Trophoblast cell (in vitro differentiated cells and primary cell): ENCODE results near the gene HMGB4.

Experiments
- DNase-seq, 2 donors: peaks; one replicate each; pipeline ENCODE4 v3.0.0-alpha.2; 2016
- H2AFZ ChIP-seq: 2 replicates; pipeline ENCODE4 v1.6.1; 2013; ENCODE audit warnings: low read length, moderate library complexity, mild to moderate bottlenecking; ENCODE audit not compliant: insufficient read depth, poor library complexity
- H2AK5ac ChIP-seq: 2 replicates; pipeline ENCODE4 v1.6.1; 2013; ENCODE audit warnings: mild to moderate bottlenecking, low read length
- H2BK120ac ChIP-seq: 2 replicates; pipeline ENCODE4 v1.6.1; 2013; ENCODE audit warnings: low read length, mild to moderate bottlenecking, moderate library complexity; ENCODE audit not compliant: insufficient read depth, poor library complexity
- H2BK12ac ChIP-seq: 2 replicates; pipeline ENCODE4 v1.6.1; 2013; ENCODE audit warnings: mild to moderate bottlenecking, low read length, moderate library complexity
- H2BK5ac ChIP-seq: 2 replicates; pipeline ENCODE4 v1.6.1; 2013; ENCODE audit warnings: low read length, low read depth, moderate library complexity, mild to moderate bottlenecking; ENCODE audit not compliant: poor library complexity
- H3K14ac ChIP-seq: 2 replicates; pipeline ENCODE4 v1.6.1; 2013; ENCODE audit warnings: mild to moderate bottlenecking, low read length
- H3K18ac ChIP-seq: 2 replicates; pipeline ENCODE4 v1.6.1; 2013; ENCODE audit warnings: mild to moderate bottlenecking, low read length
- H3K23ac ChIP-seq: 2 replicates; pipeline ENCODE4 v1.6.1; 2013; ENCODE audit warnings: low read length
- H3K27ac ChIP-seq: 2 replicates; pipeline ENCODE4 v1.5.1; 2013; ENCODE audit warnings: low read depth, mild to moderate bottlenecking, inconsistent platforms, low read length, moderate library complexity
- H3K27me3 ChIP-seq: 2 replicates; pipeline ENCODE4 v1.6.1; 2013; ENCODE audit warnings: inconsistent platforms, mild to moderate bottlenecking, low read length, moderate library complexity; ENCODE audit not compliant: insufficient read depth
- H3K36me3 ChIP-seq, 2 experiments: 1 replicate in 1 of 2; 2 replicates in 1 of 2; pipeline ENCODE4 v1.6.1; 2013; ENCODE audit warnings: low read length in 2 of 2, mild to moderate bottlenecking in 2 of 2, moderate library complexity in 1 of 2; ENCODE audit not compliant: insufficient read depth in 2 of 2, control insufficient read depth in 1 of 2
- H3K4ac ChIP-seq: 2 replicates; pipeline ENCODE4 v1.6.1; 2013; ENCODE audit warnings: low read depth, mild to moderate bottlenecking, low read length, moderate library complexity
- H3K4me1 ChIP-seq, 2 experiments: 1 replicate in 1 of 2; 2 replicates in 1 of 2; pipeline ENCODE4 v1.6.1; 2013; ENCODE audit warnings: low read length in 2 of 2, mild to moderate bottlenecking in 2 of 2, moderate library complexity in 1 of 2; ENCODE audit not compliant: insufficient read depth in 2 of 2, control insufficient read depth in 1 of 2
- H3K4me2 ChIP-seq: 2 replicates; pipeline ENCODE4 v1.6.1; 2013; ENCODE audit warnings: inconsistent platforms, mild to moderate bottlenecking, low read length, moderate library complexity
- H3K4me3 ChIP-seq: 2 replicates; pipeline ENCODE4 v1.5.1; 2013; ENCODE audit warnings: mild to moderate bottlenecking, low read depth, low read length, inconsistent platforms
- H3K79me1 ChIP-seq: one replicate; pipeline ENCODE4 v1.6.1; 2013; ENCODE audit warnings: low read length
- H3K79me2 ChIP-seq: 2 replicates; pipeline ENCODE4 v1.6.1; 2013; ENCODE audit warnings: low read length, mild to moderate bottlenecking; ENCODE audit not compliant: control insufficient read depth, insufficient read depth, poor library complexity
- H3K9ac ChIP-seq: 2 replicates; pipeline ENCODE4 v1.6.1; 2013; ENCODE audit warnings: mild to moderate bottlenecking, low read length
- H3K9me3 ChIP-seq: 2 replicates; pipeline ENCODE4 v1.6.1; 2013; ENCODE audit warnings: low read depth, mild to moderate bottlenecking, control low read depth, inconsistent platforms, low read length; ENCODE audit not compliant: insufficient read depth
- H4K12ac ChIP-seq: 2 replicates; pipeline ENCODE4 v1.6.1; 2013; ENCODE audit warnings: low read depth, mild to moderate bottlenecking, low read length, moderate library complexity
- H4K8ac ChIP-seq: 2 replicates; pipeline ENCODE4 v1.6.1; 2013; ENCODE audit warnings: low read depth, mild to moderate bottlenecking, low read length, moderate library complexity
- H4K91ac ChIP-seq: one replicate; pipeline ENCODE4 v1.6.1; 2013; ENCODE audit warnings: low read depth, mild to moderate bottlenecking, low read length, moderate library complexity
- WGBS: extraction: QIAGEN DNeasy Blood & Tissue Kit; methylation state at CpG from one replicate; pipeline ENCODE4 v1.1.7; 2013; ENCODE audit warnings: missing lambda C conversion rate; ENCODE audit not compliant: insufficient read length, insufficient coverage; ENCODE audit errors: extremely low coverage; 5-methylcytosine and 5-hydroxymethylcytosine counted together

The HMGB4 gene

DNA sequence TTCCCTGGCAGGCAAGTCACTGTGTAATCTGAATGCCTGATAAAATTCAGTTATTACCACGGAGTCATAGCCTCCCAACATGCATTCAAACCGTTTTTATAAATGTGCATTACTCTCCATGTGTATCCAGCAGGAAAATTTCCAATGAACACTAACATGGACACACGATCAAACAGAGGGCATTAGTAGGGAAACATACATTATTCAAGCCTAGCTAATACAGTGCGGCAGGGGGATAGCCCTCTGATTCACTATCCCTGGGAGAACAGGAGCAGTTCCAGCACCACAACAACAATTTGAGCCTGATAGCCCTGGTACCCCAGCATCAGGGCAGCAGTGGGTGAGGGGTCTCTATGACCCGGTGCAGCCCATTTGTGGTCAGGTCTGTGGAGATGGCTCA lies 35.8 kb upstream of the HMGB4 start:
- no peak overlapping the region for H3K9ac ChIP-seq
- no peaks in the 10 kb centered on the region for H3K4me1 ChIP-seq
- H2AK5ac ChIP-seq: no peak overlapping the region
- DNase-seq: no peak
- no peak overlapping the region for H2BK120ac ChIP-seq
- no CpG with 5 or more reads among the region's 5 CpGs for WGBS
- no peak overlapping the region for H3K23ac ChIP-seq
- no peak overlapping the region for H3K4ac ChIP-seq
- H2AFZ ChIP-seq: no peak overlapping the region
- no peaks in the 10 kb centered on the region for H3K36me3 ChIP-seq
- peaks cover 8% of the 10 kb centered on the region for H3K9me3 ChIP-seq
- H4K8ac ChIP-seq: no peak overlapping the region
- no peaks in the 10 kb centered on the region for H3K27me3 ChIP-seq
- no peak overlapping the region for H2BK12ac ChIP-seq
- no peak overlapping the region for H3K27ac ChIP-seq
- no peak overlapping the region for H4K12ac ChIP-seq
- no peak overlapping the region for H3K4me3 ChIP-seq
- no peaks in the 10 kb centered on the region for H3K79me2 ChIP-seq
- H4K91ac ChIP-seq: no peak overlapping the region
- H2BK5ac ChIP-seq: no peak overlapping the region
- H3K4me2 ChIP-seq: no peak overlapping the region
- H3K18ac ChIP-seq: no peak overlapping the region
- no peaks in the 10 kb centered on the region for H3K79me1 ChIP-seq
- no peak overlapping the region for H3K14ac ChIP-seq

DNA sequence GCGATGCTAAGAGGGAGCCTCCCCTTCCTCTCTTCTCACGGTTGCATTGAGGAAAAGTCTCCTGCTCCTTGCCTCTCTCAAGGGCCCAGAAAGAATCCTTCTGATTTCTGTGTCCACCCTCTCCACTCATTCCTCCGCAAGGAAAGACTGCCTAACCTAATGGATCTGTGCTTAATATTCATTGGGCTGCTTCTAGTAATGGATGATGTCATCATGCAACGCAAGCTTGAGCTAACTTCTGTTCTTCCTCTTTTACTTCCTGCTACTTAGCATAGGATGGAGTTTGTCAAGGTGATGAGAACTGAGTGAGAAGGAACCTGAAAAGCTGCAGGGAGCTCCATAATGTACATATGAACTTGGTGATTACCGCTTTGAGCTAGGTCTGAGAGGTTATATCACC lies 35.2 kb upstream of the HMGB4 start:
- Histone ChIP-seq H3K18ac (no peak overlapping the region), H3K4me2 (no peak overlapping the region), H4K8ac (no peak overlapping the region), H4K91ac (no peak overlapping the region), H3K27me3 (no peaks in the 10 kb centered on the region), H2AFZ (no peak overlapping the region), H2BK12ac (no peak overlapping the region), H3K23ac (no peak overlapping the region), H3K4ac (no peak overlapping the region), H3K27ac (no peak overlapping the region), H3K36me3 (no peaks in the 10 kb centered on the region), H3K79me1 (no peaks in the 10 kb centered on the region), H2BK120ac (no peak overlapping the region), H2BK5ac (no peak overlapping the region), H3K79me2 (no peaks in the 10 kb centered on the region), H4K12ac (no peak overlapping the region), H3K4me1 (no peaks in the 10 kb centered on the region), H3K9me3 (peaks cover 8% of the 10 kb centered on the region), H3K4me3 (no peak overlapping the region), H3K9ac (no peak overlapping the region), H2AK5ac (no peak overlapping the region), H3K14ac (no peak overlapping the region)
- WGBS: no CpG with 5 or more reads among the region's 5 CpGs
- no peak for DNase-seq

DNA sequence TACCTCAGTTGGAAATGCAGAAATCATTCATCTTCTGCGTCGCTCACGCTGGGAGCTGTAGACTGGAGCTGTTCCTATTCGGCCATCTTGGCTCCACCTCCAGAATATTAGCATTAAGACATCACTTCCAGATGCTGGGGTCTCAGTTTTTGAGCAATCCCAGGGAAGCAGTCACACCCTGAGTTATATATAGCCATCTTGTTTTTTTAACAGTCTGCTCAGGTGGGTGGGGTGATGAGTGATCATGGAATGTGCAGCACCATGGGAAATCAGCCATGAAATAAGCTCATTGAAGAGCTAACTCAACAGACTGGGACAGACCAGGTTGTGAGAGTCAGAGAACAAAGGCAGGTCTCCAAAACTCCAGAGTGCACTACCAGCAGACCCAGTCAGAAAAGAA lies 27.0 kb upstream of the HMGB4 start:
- Histone ChIP-seq H3K4me3 (no peak overlapping the region), H3K9me3 (peaks cover 2% of the 10 kb centered on the region), H3K36me3 (no peaks in the 10 kb centered on the region), H3K23ac (no peak overlapping the region), H3K14ac (no peak overlapping the region), H3K27ac (no peak overlapping the region), H3K4ac (no peak overlapping the region), H2AK5ac (no peak overlapping the region), H4K12ac (no peak overlapping the region), H3K4me1 (no peaks in the 10 kb centered on the region), H3K4me2 (no peak overlapping the region), H4K8ac (no peak overlapping the region), H3K79me2 (no peaks in the 10 kb centered on the region), H3K27me3 (no peaks in the 10 kb centered on the region), H3K79me1 (no peaks in the 10 kb centered on the region), H3K9ac (no peak overlapping the region), H4K91ac (no peak overlapping the region), H2BK120ac (no peak overlapping the region), H2AFZ (no peak overlapping the region), H2BK5ac (no peak overlapping the region), H3K18ac (no peak overlapping the region), H2BK12ac (no peak overlapping the region)
- no peak for DNase-seq
- WGBS: no CpG with 5 or more reads among the region's 4 CpGs

DNA sequence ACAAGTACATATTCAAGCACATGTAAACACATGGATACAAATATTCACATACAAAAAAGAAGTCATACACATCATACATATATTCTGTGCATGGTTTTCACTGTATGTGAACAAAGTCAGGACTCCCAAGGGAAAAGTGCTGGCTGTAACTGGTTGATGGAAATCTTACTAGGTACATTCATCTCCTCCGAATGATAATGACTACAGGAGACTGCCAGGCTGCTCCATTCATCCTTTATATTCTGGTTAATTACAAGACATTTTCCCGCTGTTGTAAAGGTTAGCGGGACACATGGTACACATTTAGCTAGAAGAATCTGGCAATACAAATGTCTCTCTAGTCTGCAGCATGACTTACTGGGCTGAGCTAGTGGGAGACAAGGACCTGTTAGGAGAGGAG lies 26.2 kb upstream of the HMGB4 start:
- Histone ChIP-seq H3K9me3 (peaks cover 2% of the 10 kb centered on the region), H2BK12ac (no peak overlapping the region), H3K23ac (no peak overlapping the region), H3K14ac (no peak overlapping the region), H4K91ac (no peak overlapping the region), H3K36me3 (no peaks in the 10 kb centered on the region), H3K4ac (no peak overlapping the region), H2BK5ac (no peak overlapping the region), H3K79me1 (no peaks in the 10 kb centered on the region), H3K27me3 (no peaks in the 10 kb centered on the region), H3K79me2 (no peaks in the 10 kb centered on the region), H3K4me1 (no peaks in the 10 kb centered on the region), H3K18ac (no peak overlapping the region), H4K12ac (no peak overlapping the region), H4K8ac (no peak overlapping the region), H3K9ac (no peak overlapping the region), H2AFZ (no peak overlapping the region), H3K27ac (no peak overlapping the region), H3K4me2 (no peak overlapping the region), H3K4me3 (no peak overlapping the region), H2AK5ac (no peak overlapping the region), H2BK120ac (no peak overlapping the region)
- WGBS: no CpG with 5 or more reads among the region's 3 CpGs
- no peak for DNase-seq
